ENCODE results near the gene AHRR. TPM values are rescaled to one million over a fixed set of nuclear protein-coding genes. Genes with fewer than 3 reads are reported as not detected.

The AHRR gene
- total and polyA plus RNA-seq, 9 donors = 1.4 to 6.9 (median 2.8) TPM

DNA sequence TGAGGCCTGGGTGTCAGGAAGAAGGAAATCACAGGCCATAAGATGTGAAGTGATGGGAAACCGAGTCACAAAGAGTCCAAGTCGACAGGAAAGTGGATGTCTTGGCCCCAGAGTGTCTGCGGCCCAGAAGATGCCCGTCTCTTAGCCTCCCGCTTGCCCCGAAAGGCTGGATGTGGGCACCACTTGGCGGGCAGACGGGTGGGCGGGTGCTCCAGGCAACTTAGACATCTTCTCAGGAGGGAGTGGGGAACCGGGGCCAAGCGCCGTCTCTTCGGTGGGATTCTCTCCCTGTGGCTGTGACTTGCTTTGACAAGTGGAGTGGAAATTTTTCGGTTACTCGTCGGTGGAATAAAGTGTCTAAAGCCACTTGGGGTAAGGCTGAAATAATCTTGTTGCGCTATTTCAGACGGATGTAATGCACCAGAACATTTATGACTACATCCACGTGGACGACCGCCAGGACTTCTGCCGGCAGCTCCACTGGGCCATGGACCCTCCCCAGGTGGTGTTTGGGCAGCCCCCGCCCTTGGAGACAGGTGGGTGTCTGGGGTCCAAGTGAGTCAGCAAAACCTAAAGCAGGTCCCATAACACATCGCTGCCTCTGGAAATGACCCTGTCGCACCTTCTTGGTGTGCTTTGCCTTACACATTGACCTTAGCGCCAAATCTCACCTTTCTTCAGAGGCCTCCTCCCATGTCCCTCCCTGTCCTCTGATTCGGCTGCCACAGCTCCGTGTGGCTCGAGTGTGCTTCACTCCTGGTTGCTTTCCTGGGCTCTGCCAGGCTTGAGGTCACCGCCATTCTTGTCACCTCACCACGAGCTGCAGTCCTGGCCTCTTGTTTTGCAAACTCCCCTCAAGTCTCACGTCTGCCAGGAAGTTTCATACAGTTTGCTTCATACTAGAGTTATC, 101.1 kb downstream of the AHRR start:
- Histone ChIP-seq H3K4me1 (ENCODE audit: control insufficient read depth, insufficient read depth, low read length) (peaks cover 24% of the 10 kb centered on the region), H3K9me3 (replicated peaks; ENCODE audit: control insufficient read depth, low read depth, low read length) (no peaks in the 10 kb centered on the region), H3K27ac (ENCODE audit: low read length) (no peak overlapping the region), H3K27me3 (ENCODE audit: control insufficient read depth, insufficient read depth, low read length) (no peaks in the 10 kb centered on the region), H3K36me3 (ENCODE audit: control insufficient read depth, insufficient read depth, low read length) (no peaks in the 10 kb centered on the region), H3K4me3 (ENCODE audit: low read length) (no peak overlapping the region)
- WGBS (ENCODE audit: insufficient coverage) = 70% methylated on average over 31 of the region's 32 CpGs
- DNase-seq = no peak

GRCh38 chr5:423233-423565, 101.7 kb downstream of the AHRR start:
- no peak overlapping the region for H3K27ac ChIP-seq (ENCODE audit: low read length)
- no peaks in the 10 kb centered on the region for H3K9me3 ChIP-seq (replicated peaks; ENCODE audit: control insufficient read depth, low read depth, low read length)
- WGBS (ENCODE audit: insufficient coverage) = 88% methylated on average over 9 of the region's 9 CpGs
- no peaks in the 10 kb centered on the region for H3K27me3 ChIP-seq (ENCODE audit: control insufficient read depth, insufficient read depth, low read length)
- H3K36me3 ChIP-seq (ENCODE audit: control insufficient read depth, insufficient read depth, low read length) = no peaks in the 10 kb centered on the region
- no peak for DNase-seq
- peaks cover 23% of the 10 kb centered on the region for H3K4me1 ChIP-seq (ENCODE audit: control insufficient read depth, insufficient read depth, low read length)
- no peak overlapping the region for H3K4me3 ChIP-seq (ENCODE audit: low read length)

DNA sequence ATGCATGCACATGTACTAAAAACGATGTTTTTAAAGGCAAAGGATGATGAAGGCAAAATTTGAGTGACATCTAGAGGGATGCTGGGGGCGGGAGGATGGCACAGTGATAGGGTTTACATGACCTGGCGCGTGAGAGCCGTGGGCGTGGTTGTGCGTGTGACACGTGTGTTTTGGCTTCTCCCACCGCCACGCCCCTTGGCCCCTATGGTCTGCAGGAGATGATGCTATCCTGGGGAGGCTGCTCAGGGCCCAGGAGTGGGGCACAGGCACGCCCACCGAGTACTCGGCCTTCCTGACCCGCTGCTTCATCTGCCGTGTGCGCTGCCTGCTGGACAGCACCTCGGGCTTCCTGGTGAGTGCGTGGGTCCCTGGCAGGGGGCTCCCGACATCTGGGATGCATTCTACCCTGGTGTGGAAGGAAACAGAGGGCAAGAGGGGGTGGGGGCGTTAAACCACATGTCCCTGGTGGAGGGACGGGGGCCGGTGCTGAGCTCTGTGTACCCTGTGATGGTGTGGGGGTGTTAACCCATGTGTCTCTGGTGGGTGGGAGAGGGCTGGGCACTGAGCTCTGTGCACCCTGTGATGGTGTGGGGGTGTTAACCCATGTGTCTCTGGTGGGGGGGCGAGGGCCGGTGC, 102.2 kb downstream of the AHRR start:
- Histone ChIP-seq H3K9me3 (replicated peaks; ENCODE audit: control insufficient read depth, low read depth, low read length) (no peaks in the 10 kb centered on the region), H3K27ac (ENCODE audit: low read length) (no peak overlapping the region), H3K4me3 (ENCODE audit: low read length) (no peak overlapping the region), H3K36me3 (ENCODE audit: control insufficient read depth, insufficient read depth, low read length) (no peaks in the 10 kb centered on the region), H3K4me1 (ENCODE audit: control insufficient read depth, insufficient read depth, low read length) (peaks cover 18% of the 10 kb centered on the region), H3K27me3 (ENCODE audit: control insufficient read depth, insufficient read depth, low read length) (no peaks in the 10 kb centered on the region)
- WGBS (ENCODE audit: insufficient coverage) = 67% methylated on average over 20 of the region's 24 CpGs
- no peak for DNase-seq

- Histone ChIP-seq H3K4me1 (ENCODE audit: control insufficient read depth, insufficient read depth, low read length) (peaks cover 18% of the 10 kb centered on the region), H3K4me3 (ENCODE audit: low read length) (no peak overlapping the region), H3K27me3 (ENCODE audit: control insufficient read depth, insufficient read depth, low read length) (no peaks in the 10 kb centered on the region), H3K9me3 (replicated peaks; ENCODE audit: control insufficient read depth, low read depth, low read length) (no peaks in the 10 kb centered on the region), H3K27ac (ENCODE audit: low read length) (no peak overlapping the region), H3K36me3 (ENCODE audit: control insufficient read depth, insufficient read depth, low read length) (no peaks in the 10 kb centered on the region)
- 86% methylated on average over 6 of the region's 11 CpGs for WGBS (ENCODE audit: insufficient coverage)
- no peak for DNase-seq
Observed at GRCh38 chr5:424301-425110, 103.0 kb downstream of the AHRR start.

DNA sequence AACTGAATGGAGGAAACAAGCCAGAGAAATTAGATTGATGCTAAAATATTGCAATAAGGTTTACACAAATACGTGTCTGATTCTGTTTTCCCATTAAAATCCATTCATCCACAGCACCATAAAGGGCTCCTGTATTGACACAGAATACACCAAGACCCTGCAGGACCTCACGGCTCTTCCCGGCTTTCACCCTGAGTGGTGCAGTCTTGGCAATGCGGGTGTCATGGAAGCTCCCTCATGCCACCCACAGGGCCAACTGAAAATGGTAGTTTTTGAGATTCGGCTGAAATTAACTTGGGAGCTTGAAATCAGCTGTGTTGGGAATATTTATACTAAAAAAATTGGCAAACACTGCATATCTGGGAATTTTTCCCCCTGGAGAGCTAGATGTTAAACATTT, 104.2 kb downstream of the AHRR start:
- no CpG with 5 or more reads among the region's 5 CpGs for WGBS (ENCODE audit: insufficient coverage)
- H3K27ac ChIP-seq (ENCODE audit: low read length) = no peak overlapping the region
- DNase-seq = no peak
- no peak overlapping the region for H3K4me3 ChIP-seq (ENCODE audit: low read length)
- H3K4me1 ChIP-seq (ENCODE audit: control insufficient read depth, insufficient read depth, low read length) = peaks cover 28% of the 10 kb centered on the region
- no peaks in the 10 kb centered on the region for H3K9me3 ChIP-seq (replicated peaks; ENCODE audit: control insufficient read depth, low read depth, low read length)
- no peaks in the 10 kb centered on the region for H3K36me3 ChIP-seq (ENCODE audit: control insufficient read depth, insufficient read depth, low read length)
- no peaks in the 10 kb centered on the region for H3K27me3 ChIP-seq (ENCODE audit: control insufficient read depth, insufficient read depth, low read length)

- WGBS (ENCODE audit: insufficient coverage) = 63% methylated on average over 3 of the region's 3 CpGs
- Histone ChIP-seq H3K4me1 (ENCODE audit: control insufficient read depth, insufficient read depth, low read length) (peaks cover 28% of the 10 kb centered on the region), H3K4me3 (ENCODE audit: low read length) (no peak overlapping the region), H3K36me3 (ENCODE audit: control insufficient read depth, insufficient read depth, low read length) (no peaks in the 10 kb centered on the region), H3K27ac (ENCODE audit: low read length) (no peak overlapping the region), H3K9me3 (replicated peaks; ENCODE audit: control insufficient read depth, low read depth, low read length) (no peaks in the 10 kb centered on the region), H3K27me3 (ENCODE audit: control insufficient read depth, insufficient read depth, low read length) (peaks cover 3% of the 10 kb centered on the region)
- DNase-seq = no peak
Observed at GRCh38 chr5:426392-426976, 105.0 kb downstream of the AHRR start.

DNA sequence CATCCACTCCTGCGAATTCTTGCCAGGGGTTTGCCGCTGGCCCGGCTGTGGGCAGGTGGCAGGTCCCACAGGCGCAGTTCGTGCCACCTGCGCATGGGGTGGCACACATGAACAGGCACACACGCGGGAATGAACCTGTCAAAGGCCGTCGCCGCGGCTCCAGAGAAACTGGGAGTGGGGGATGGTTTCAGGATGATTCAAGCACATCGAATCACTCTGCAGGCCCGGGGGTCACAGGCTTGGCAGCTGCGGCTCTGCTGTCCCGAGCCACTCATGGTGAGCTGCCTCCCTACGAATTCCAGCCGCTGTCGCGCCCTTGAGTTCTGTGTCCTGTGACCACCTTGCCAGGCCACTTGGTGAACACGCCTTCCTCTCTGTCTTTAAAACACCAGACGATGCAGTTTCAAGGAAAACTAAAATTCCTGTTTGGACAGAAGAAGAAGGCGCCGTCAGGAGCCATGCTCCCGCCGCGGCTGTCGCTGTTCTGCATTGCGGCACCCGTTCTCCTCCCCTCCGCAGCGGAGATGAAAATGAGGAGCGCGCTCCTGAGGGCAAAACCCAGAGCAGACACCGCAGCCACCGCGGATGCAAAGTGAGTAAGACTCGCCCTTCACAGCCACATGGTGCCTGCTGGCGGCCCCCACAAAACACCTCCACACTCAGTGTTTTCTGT, 106.0 kb downstream of the AHRR start:
- H3K27me3 ChIP-seq (ENCODE audit: control insufficient read depth, insufficient read depth, low read length) = peaks cover 3% of the 10 kb centered on the region
- peaks cover 22% of the 10 kb centered on the region for H3K4me1 ChIP-seq (ENCODE audit: control insufficient read depth, insufficient read depth, low read length)
- WGBS (ENCODE audit: insufficient coverage) = 82% methylated on average over 36 of the region's 39 CpGs
- H3K36me3 ChIP-seq (ENCODE audit: control insufficient read depth, insufficient read depth, low read length) = no peaks in the 10 kb centered on the region
- no peaks in the 10 kb centered on the region for H3K9me3 ChIP-seq (replicated peaks; ENCODE audit: control insufficient read depth, low read depth, low read length)
- no peak for DNase-seq
- no peak overlapping the region for H3K4me3 ChIP-seq (ENCODE audit: low read length)
- H3K27ac ChIP-seq (ENCODE audit: low read length) = no peak overlapping the region

DNA sequence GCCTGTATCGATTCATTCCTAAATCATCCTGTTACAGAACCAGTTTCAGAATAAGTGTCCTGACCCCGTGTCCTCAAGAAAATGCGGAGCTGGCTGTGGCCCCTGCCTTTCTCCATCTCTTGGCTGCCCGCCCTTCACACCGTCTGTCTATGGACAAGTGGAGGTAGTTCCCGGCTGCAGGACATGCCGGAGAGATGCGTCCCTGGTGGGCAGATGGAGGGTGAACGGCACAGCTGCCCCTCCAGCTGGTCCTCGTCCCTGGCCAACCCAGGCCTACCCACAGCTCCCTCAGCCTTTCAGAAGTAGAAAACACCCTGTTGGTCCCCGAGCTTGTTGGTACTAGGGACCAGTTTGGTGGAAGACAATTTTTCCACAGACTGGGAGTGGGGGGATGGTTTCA, 106.7 kb downstream of the AHRR start:
- peaks cover 3% of the 10 kb centered on the region for H3K27me3 ChIP-seq (ENCODE audit: control insufficient read depth, insufficient read depth, low read length)
- H3K4me3 ChIP-seq (ENCODE audit: low read length) = no peak overlapping the region
- no peak overlapping the region for H3K27ac ChIP-seq (ENCODE audit: low read length)
- no peak for DNase-seq
- H3K36me3 ChIP-seq (ENCODE audit: control insufficient read depth, insufficient read depth, low read length) = no peaks in the 10 kb centered on the region
- WGBS (ENCODE audit: insufficient coverage) = 88% methylated on average over 3 of the region's 11 CpGs
- peaks cover 17% of the 10 kb centered on the region for H3K4me1 ChIP-seq (ENCODE audit: control insufficient read depth, insufficient read depth, low read length)
- no peaks in the 10 kb centered on the region for H3K9me3 ChIP-seq (replicated peaks; ENCODE audit: control insufficient read depth, low read depth, low read length)

GRCh38 chr5:428754-429452, 107.4 kb downstream of the AHRR start:
- Histone ChIP-seq H3K9me3 (replicated peaks; ENCODE audit: control insufficient read depth, low read depth, low read length) (no peaks in the 10 kb centered on the region), H3K27ac (ENCODE audit: low read length) (no peak overlapping the region), H3K36me3 (ENCODE audit: control insufficient read depth, insufficient read depth, low read length) (no peaks in the 10 kb centered on the region), H3K4me3 (ENCODE audit: low read length) (no peak overlapping the region), H3K4me1 (ENCODE audit: control insufficient read depth, insufficient read depth, low read length) (peaks cover 17% of the 10 kb centered on the region), H3K27me3 (ENCODE audit: control insufficient read depth, insufficient read depth, low read length) (peaks cover 3% of the 10 kb centered on the region)
- no peak for DNase-seq
- 85% methylated on average over 14 of the region's 22 CpGs for WGBS (ENCODE audit: insufficient coverage)

Data from muscle of leg (tissue), 11 donors.